NT2/D1 (cell line): Measurements from ENCODE around the gene NTNG1.

Experiments
- SUZ12 ChIP-seq: IDR thresholded peaks from 2 replicates; pipeline ENCODE4 v1.6.1; 2011; ENCODE audit not compliant: insufficient read length, insufficient read depth; ENCODE audit errors: extremely low read depth
- YY1 ChIP-seq: IDR thresholded peaks from 2 replicates; pipeline ENCODE4 v1.6.1; 2011; ENCODE audit not compliant: insufficient read length, insufficient read depth

DNA sequence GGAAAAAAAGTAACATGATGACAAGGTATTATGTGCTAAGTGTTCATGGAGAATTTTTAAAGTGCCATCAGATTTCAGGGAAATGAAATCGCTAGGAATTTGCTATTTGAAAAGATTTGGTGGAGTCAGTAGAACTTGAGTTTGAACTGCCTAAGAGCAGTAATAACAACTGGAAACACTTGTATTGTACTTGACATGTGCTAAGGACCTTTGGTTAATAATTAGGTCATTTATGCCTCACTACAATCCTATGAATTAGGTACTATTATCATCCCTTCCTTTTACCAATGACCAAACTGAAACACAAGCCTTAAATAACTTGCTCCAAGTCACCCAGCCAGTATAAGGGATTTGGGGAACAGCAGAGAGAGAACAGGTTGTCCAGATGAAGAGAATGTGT lies 133.4 kb downstream of the NTNG1 start:
- TF ChIP-seq YY1 (no peak), SUZ12 (no peak)
